GM12878 (cell line): Measurements from ENCODE around the gene ZNF823. TPM values are rescaled to one million over a fixed set of nuclear protein-coding genes. Genes with fewer than 3 reads are reported as not detected.

Experiments
- ATAC-seq: fragments of 200-7000 bp; cut with Tn5 transposase; 3 replicates; pipeline ENCODE4 v1.9.1; 2020; ENCODE audit warnings: mild to moderate bottlenecking, moderate library complexity
- BruUV-seq: library from RNA; stranded (reverse); fragments of 400-500 nt; replicated peaks from 2 replicates; lab custom pipeline; 2021; lab: Mats Ljungman, UMichigan
- CTCF ChIA-PET: fragments of 300-600 bp; sonication (Branson Sonifier 250); formaldehyde crosslinking; extraction: SDS; loops from one replicate; lab custom pipeline; 2021; ENCODE audit warnings: inconsistent platforms; lab: Yijun Ruan, JAX
- POLR2A ChIA-PET: fragments of 350-600 bp; formaldehyde crosslinking; extraction: SDS; loops from one replicate; lab custom pipeline; 2021; ENCODE audit warnings: inconsistent platforms; lab: Charles Lee
- RAD21 ChIA-PET: fragments of 300-600 bp; sonication (Branson Sonifier 250); formaldehyde crosslinking; loops from one replicate; lab custom pipeline; 2023; ENCODE audit warnings: antibody characterized with exemption; ENCODE audit not compliant: unreplicated experiment; lab: Charles Lee
- SMC1A ChIA-PET: fragments of 300-600 bp; sonication (Branson Sonifier 250); formaldehyde crosslinking; loops from one replicate; lab custom pipeline; 2023; ENCODE audit not compliant: unreplicated experiment, uncharacterized antibody; lab: Charles Lee
- DNase-seq: peaks from one replicate; pipeline ENCODE4 v3.0.0-alpha.2; 2011; ENCODE audit warnings: low read depth, low spot score
- FAIRE-seq: peaks from 3 replicates; lab custom pipeline; 2011; peaks lifted over from hg19 to GRCh38; lab: Jason Lieb, UNC
- H2AFZ ChIP-seq: 2 replicates; pipeline ENCODE4 v1.6.0; 2011; ENCODE audit warnings: low read depth, low read length, control low read depth; ENCODE audit not compliant: control insufficient read depth
- H3K27ac ChIP-seq: 2 replicates; pipeline ENCODE4 v1.5.1; 2011; ENCODE audit warnings: control low read depth; ENCODE audit not compliant: control insufficient read depth, insufficient read depth
- H3K27me3 ChIP-seq, 2 experiments: replicated peaks in 1 of 2; 2 replicates each; pipeline versions ENCODE4 v1.6.0 to v1.6.1; 2011; ENCODE audit warnings: low read length in 1 of 2; ENCODE audit not compliant: control insufficient read depth in 2 of 2, insufficient read depth in 2 of 2
- H3K36me3 ChIP-seq, 2 experiments: 2 replicates each; pipeline ENCODE4 v1.5.1; 2011; ENCODE audit warnings: low read length in 1 of 2; ENCODE audit not compliant: control insufficient read depth in 2 of 2, insufficient read depth in 2 of 2
- H3K4me1 ChIP-seq: 2 replicates; pipeline ENCODE4 v1.6.1; 2011; ENCODE audit warnings: mild to moderate bottlenecking, low read length, moderate library complexity, mixed read lengths; ENCODE audit not compliant: control insufficient read depth, insufficient read depth
- H3K4me2 ChIP-seq: 2 replicates; pipeline ENCODE4 v1.6.0; 2011; ENCODE audit warnings: control low read depth; ENCODE audit not compliant: control insufficient read depth, insufficient read depth
- H3K4me3 ChIP-seq: fragments of 200-600 bp; sonication (generic); 2 replicates; pipeline ENCODE4 v1.5.1; 2016
- H3K79me2 ChIP-seq: 2 replicates; pipeline ENCODE4 v1.6.0; 2011; ENCODE audit warnings: low read length; ENCODE audit not compliant: control insufficient read depth, insufficient read depth
- H3K9ac ChIP-seq: 2 replicates; pipeline ENCODE4 v1.8.0; 2011; ENCODE audit warnings: low read length, control low read depth, mixed read lengths; ENCODE audit not compliant: control insufficient read depth, insufficient read depth
- H3K9me3 ChIP-seq: replicated peaks from 3 replicates; pipeline ENCODE4 v1.5.1; 2011; ENCODE audit warnings: mild to moderate bottlenecking, low read length; ENCODE audit not compliant: control insufficient read depth, insufficient read depth
- H4K20me1 ChIP-seq: 2 replicates; pipeline ENCODE4 v1.6.0; 2011; ENCODE audit not compliant: control insufficient read depth, insufficient read depth
- MYB ChIP-seq: fragments of 150-350 bp; IDR thresholded peaks from 2 replicates; pipeline ENCODE4 v1.6.1; 2014; ENCODE audit warnings: mild to moderate bottlenecking, low read depth, low read length, borderline replicate concordance
- SUZ12 ChIP-seq: fragments of 200-600 bp; sonication (generic); IDR thresholded peaks from one replicate; pipeline ENCODE4 v1.6.1; 2018; ENCODE audit warnings: antibody characterized with exemption, mild to moderate bottlenecking; ENCODE audit not compliant: unreplicated experiment
- TARDBP ChIP-seq: IDR thresholded peaks from 2 replicates; pipeline ENCODE4 v1.6.1; 2016; ENCODE audit warnings: borderline replicate concordance
- WGBS: methylation state at CpG from one replicate; pipeline ENCODE4 v1.1.6; 2016; ENCODE audit warnings: low lambda C conversion rate; ENCODE audit not compliant: insufficient replicate concordance, insufficient coverage; ENCODE audit errors: missing lambda C conversion rate; 5-methylcytosine and 5-hydroxymethylcytosine counted together
- in situ Hi-C: fragments of 300-500 bp; cut with MboI; formaldehyde crosslinking; loops from 9 replicates; pipeline ENCODE4 v1.14.3; 2018; ENCODE audit warnings: mixed read lengths
- intact Hi-C: fragments of 100-400 bp; cut with micrococcal nuclease; formaldehyde crosslinking; loops from one replicate; pipeline ENCODE4 v1.14.2; 2022; ENCODE audit not compliant: unreplicated experiment
- polyA plus RNA-seq, 11 experiments: library from polyadenylated mRNA; depleted of rRNA in 4 of 11; unstranded in 6 of 11; stranded (reverse) in 5 of 11; fragments of >200 nt; fragmentation: Nextera tagmentation in 4 of 11; fragmentation: Illumina TruSeq in 1 of 11; extraction: Ambion mirVana in 4 of 11; extraction: Trizol in 1 of 11; gene quantifications; 1 replicate in 1 of 11; 2 replicates in 10 of 11; pipeline versions ENCODE4 v1.2.1 to v1.2.3, GENCODE V29; 2011 to 2016; ENCODE audit warnings: inconsistent platforms in 2 of 11, missing spikeins in 2 of 11, low read depth in 1 of 11
- total RNA-seq, 4 experiments: library from RNA; depleted of rRNA in 3 of 4; stranded (reverse); fragments of >200 nt in 3 of 4; fragmentation: Illumina TruSeq in 1 of 4; extraction: Trizol in 1 of 4; gene quantifications; 2 replicates each; pipeline versions ENCODE4 v1.2.1 to v1.2.3, GENCODE V29; 2013 to 2021
- TF ChIP-seq, protein P1 (sequence below): IDR thresholded peaks from 2 replicates; pipeline ENCODE4 v1.6.1; 2012; ENCODE audit warnings: improper control_type of control experiment, low read depth, low read length; ENCODE audit not compliant: insufficient replicate concordance

Gene ZNF823
- total and polyA plus RNA-seq, 10 of the 15 experiments (the other 5 are each of a cell fraction or from before 2014, with no cell fraction given), result 3.3 to 8.0 (median 4.5) TPM

DNA sequence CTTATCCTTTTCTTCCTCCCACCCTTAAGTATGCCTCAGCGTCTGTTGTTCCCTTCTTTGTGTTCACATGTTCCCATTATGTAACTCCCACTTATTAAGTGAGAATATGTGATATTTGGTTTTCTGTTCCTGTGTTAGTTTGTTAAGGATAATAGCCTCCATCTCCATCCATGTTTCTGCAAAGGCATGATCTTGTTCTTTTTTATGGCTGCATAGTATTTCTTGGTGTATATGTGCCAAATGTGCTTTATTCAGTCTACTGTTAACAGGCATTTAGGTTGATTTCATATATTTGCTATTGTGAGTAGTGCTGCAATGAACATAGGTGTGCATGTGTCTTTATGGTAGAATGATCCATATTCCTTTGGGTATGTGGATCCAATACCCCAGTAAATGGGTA is 24.9 kb upstream of the ZNF823 start:
- no peak for ATAC-seq
- Histone ChIP-seq H3K4me2 (no peak overlapping the region), H4K20me1 (no peaks in the 10 kb centered on the region), H3K4me1 (peaks cover 3% of the 10 kb centered on the region), H3K9ac (no peak overlapping the region), H3K79me2 (peaks cover 11% of the 10 kb centered on the region), H3K4me3 (no peak overlapping the region), H3K27me3 (no peaks in the 10 kb centered on the region), H3K36me3 (no peaks in the 10 kb centered on the region), H3K27ac (no peak overlapping the region), H3K9me3 (no peaks in the 10 kb centered on the region; the same call in none of the 3 replicates), H2AFZ (no peak overlapping the region)
- no peak for FAIRE-seq
- BruUV-seq, result no TSS peak
- 100% methylated on average over 1 of the region's 1 CpG for WGBS
- ChIA-PET CTCF (no interaction called here), POLR2A (no interaction called here), SMC1A (no interaction called here), RAD21 (no interaction called here)
- no peak for DNase-seq
- TF ChIP-seq, protein P1, sequence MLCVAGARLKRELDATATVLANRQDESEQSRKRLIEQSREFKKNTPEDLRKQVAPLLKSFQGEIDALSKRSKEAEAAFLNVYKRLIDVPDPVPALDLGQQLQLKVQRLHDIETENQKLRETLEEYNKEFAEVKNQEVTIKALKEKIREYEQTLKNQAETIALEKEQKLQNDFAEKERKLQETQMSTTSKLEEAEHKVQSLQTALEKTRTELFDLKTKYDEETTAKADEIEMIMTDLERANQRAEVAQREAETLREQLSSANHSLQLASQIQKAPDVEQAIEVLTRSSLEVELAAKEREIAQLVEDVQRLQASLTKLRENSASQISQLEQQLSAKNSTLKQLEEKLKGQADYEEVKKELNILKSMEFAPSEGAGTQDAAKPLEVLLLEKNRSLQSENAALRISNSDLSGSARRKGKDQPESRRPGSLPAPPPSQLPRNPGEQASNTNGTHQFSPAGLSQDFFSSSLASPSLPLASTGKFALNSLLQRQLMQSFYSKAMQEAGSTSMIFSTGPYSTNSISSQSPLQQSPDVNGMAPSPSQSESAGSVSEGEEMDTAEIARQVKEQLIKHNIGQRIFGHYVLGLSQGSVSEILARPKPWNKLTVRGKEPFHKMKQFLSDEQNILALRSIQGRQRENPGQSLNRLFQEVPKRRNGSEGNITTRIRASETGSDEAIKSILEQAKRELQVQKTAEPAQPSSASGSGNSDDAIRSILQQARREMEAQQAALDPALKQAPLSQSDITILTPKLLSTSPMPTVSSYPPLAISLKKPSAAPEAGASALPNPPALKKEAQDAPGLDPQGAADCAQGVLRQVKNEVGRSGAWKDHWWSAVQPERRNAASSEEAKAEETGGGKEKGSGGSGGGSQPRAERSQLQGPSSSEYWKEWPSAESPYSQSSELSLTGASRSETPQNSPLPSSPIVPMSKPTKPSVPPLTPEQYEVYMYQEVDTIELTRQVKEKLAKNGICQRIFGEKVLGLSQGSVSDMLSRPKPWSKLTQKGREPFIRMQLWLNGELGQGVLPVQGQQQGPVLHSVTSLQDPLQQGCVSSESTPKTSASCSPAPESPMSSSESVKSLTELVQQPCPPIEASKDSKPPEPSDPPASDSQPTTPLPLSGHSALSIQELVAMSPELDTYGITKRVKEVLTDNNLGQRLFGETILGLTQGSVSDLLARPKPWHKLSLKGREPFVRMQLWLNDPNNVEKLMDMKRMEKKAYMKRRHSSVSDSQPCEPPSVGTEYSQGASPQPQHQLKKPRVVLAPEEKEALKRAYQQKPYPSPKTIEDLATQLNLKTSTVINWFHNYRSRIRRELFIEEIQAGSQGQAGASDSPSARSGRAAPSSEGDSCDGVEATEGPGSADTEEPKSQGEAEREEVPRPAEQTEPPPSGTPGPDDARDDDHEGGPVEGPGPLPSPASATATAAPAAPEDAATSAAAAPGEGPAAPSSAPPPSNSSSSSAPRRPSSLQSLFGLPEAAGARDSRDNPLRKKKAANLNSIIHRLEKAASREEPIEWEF, result no peak
- no peak for TF ChIP-seq TARDBP
- no peak for TF ChIP-seq SUZ12
- no peak for TF ChIP-seq MYB
- in situ Hi-C loops, result no loop called here
- intact Hi-C loops, result no loop called here
